HEK293 (cell line): ENCODE measurements around the gene INPP5D.

Experiments used
- CTCF ChIA-PET: fragments of 350-600 bp; formaldehyde crosslinking; extraction: SDS; loops from one replicate; lab custom pipeline; 2021; ENCODE audit warnings: antibody characterized with exemption; lab: Yijun Ruan, JAX
- POLR2A ChIA-PET: fragments of 300-600 bp; formaldehyde crosslinking; extraction: SDS; loops from one replicate; lab custom pipeline; 2020; ENCODE audit warnings: antibody characterized with exemption, inconsistent platforms; lab: Yijun Ruan, JAX
- H3K27ac ChIP-seq: fragments of 200-500 bp; sonication (Bioruptor generic); 2 replicates; pipeline ENCODE4 v1.5.1; 2014; ENCODE audit warnings: low read depth, low read length, control low read depth, inconsistent platforms; ENCODE audit errors: extremely low read depth
- H3K36me3 ChIP-seq, 2 experiments: fragments of 200-500 bp in 1 of 2; sonication (Bioruptor generic) in 1 of 2; 1 replicate in 1 of 2; 2 replicates in 1 of 2; pipeline ENCODE4 v1.5.1; 2014 to 2017; ENCODE audit warnings: inconsistent platforms in 2 of 2, low read length in 2 of 2; ENCODE audit not compliant: control insufficient read depth in 2 of 2, insufficient read depth in 1 of 2
- H3K4me1 ChIP-seq: fragments of 200-500 bp; sonication (Bioruptor generic); 2 replicates; pipeline ENCODE4 v1.5.1; 2014; ENCODE audit warnings: mild to moderate bottlenecking, low read length, inconsistent platforms; ENCODE audit not compliant: control insufficient read depth, insufficient read depth
- H3K4me3 ChIP-seq: 2 replicates; pipeline ENCODE4 v1.5.1; 2011; ENCODE audit warnings: low read depth, mild to moderate bottlenecking, control low read depth, low read length, moderate library complexity
- H3K9me3 ChIP-seq: fragments of 200-500 bp; sonication (Bioruptor generic); 2 replicates; pipeline ENCODE4 v1.5.1; 2014; ENCODE audit warnings: low read depth, low read length, inconsistent platforms; ENCODE audit not compliant: control insufficient read depth, insufficient read depth
- GLIS2 ChIP-seq: fragments of 450-650 bp; formaldehyde crosslinking; IDR thresholded peaks from 2 replicates; pipeline ENCODE4 v1.5.1; 2016; ENCODE audit warnings: missing biosample characterization, missing genetic modification characterization
- IKZF3 ChIP-seq: fragments of 450-650 bp; IDR thresholded peaks from 2 replicates; pipeline ENCODE4 v1.5.0; 2018; ENCODE audit warnings: missing biosample characterization, mild to moderate bottlenecking, missing genetic modification characterization, moderate library complexity
- KLF17 ChIP-seq: fragments of 450-650 bp; formaldehyde crosslinking; IDR thresholded peaks from 2 replicates; pipeline ENCODE4 v1.5.1; 2016; ENCODE audit warnings: missing biosample characterization, missing genetic modification characterization
- TSHZ1 ChIP-seq: fragments of 450-650 bp; formaldehyde crosslinking; IDR thresholded peaks from 2 replicates; pipeline ENCODE4 v1.5.1; 2016; ENCODE audit warnings: missing biosample characterization, missing genetic modification characterization, borderline replicate concordance
- ZBTB44 ChIP-seq: fragments of 450-650 bp; IDR thresholded peaks from 2 replicates; pipeline ENCODE4 v1.5.1; 2018; ENCODE audit warnings: missing biosample characterization, mild to moderate bottlenecking, missing genetic modification characterization
- ZFHX2 ChIP-seq: fragments of 450-650 bp; formaldehyde crosslinking; conservative IDR thresholded peaks from 2 replicates; pipeline ENCODE4 v1.5.1; 2016; ENCODE audit warnings: missing biosample characterization, missing genetic modification characterization
- ZFP41 ChIP-seq: fragments of 450-650 bp; formaldehyde crosslinking; IDR thresholded peaks from 2 replicates; pipeline ENCODE4 v1.5.1; 2016; ENCODE audit warnings: missing biosample characterization, missing genetic modification characterization, borderline replicate concordance
- ZNF112 ChIP-seq: fragments of 450-650 bp; formaldehyde crosslinking; IDR thresholded peaks from 2 replicates; pipeline ENCODE4 v1.5.0; 2017; ENCODE audit warnings: missing biosample characterization, missing genetic modification characterization
- ZNF146 ChIP-seq: fragments of 450-650 bp; formaldehyde crosslinking; IDR thresholded peaks from 2 replicates; pipeline ENCODE4 v1.5.1; 2016; ENCODE audit warnings: missing biosample characterization, missing genetic modification characterization
- ZNF175 ChIP-seq: fragments of 450-650 bp; formaldehyde crosslinking; IDR thresholded peaks from 2 replicates; pipeline ENCODE4 v1.5.1; 2016; ENCODE audit warnings: missing biosample characterization, missing genetic modification characterization
- ZNF19 ChIP-seq: fragments of 450-650 bp; formaldehyde crosslinking; IDR thresholded peaks from 2 replicates; pipeline ENCODE4; 2016; ENCODE audit warnings: missing biosample characterization, missing genetic modification characterization, low read depth
- ZNF223 ChIP-seq: fragments of 450-650 bp; formaldehyde crosslinking; IDR thresholded peaks from 2 replicates; pipeline ENCODE4 v1.5.1; 2016; ENCODE audit warnings: missing biosample characterization, missing genetic modification characterization
- ZNF341 ChIP-seq: fragments of 450-650 bp; formaldehyde crosslinking; IDR thresholded peaks from 2 replicates; pipeline ENCODE4; 2016; ENCODE audit warnings: low read depth, missing biosample characterization, missing genetic modification characterization
- ZNF362 ChIP-seq: fragments of 450-650 bp; formaldehyde crosslinking; IDR thresholded peaks from 2 replicates; pipeline ENCODE4 v1.5.1; 2016; ENCODE audit warnings: missing biosample characterization, missing genetic modification characterization
- ZNF391 ChIP-seq: fragments of 450-650 bp; formaldehyde crosslinking; IDR thresholded peaks from 2 replicates; pipeline ENCODE4 v1.5.1; 2016; ENCODE audit warnings: low read depth, missing biosample characterization, missing genetic modification characterization, borderline replicate concordance
- ZNF530 ChIP-seq: fragments of 450-650 bp; formaldehyde crosslinking; IDR thresholded peaks from 2 replicates; pipeline ENCODE4 v1.5.1; 2016; ENCODE audit warnings: low read depth, missing biosample characterization, missing genetic modification characterization
- ZNF560 ChIP-seq: fragments of 450-650 bp; formaldehyde crosslinking; IDR thresholded peaks from 2 replicates; pipeline ENCODE4 v1.5.1; 2017; ENCODE audit warnings: missing biosample characterization, missing genetic modification characterization, borderline replicate concordance
- ZNF600 ChIP-seq: fragments of 450-650 bp; formaldehyde crosslinking; IDR thresholded peaks from 2 replicates; pipeline ENCODE4 v1.5.1; 2016; ENCODE audit warnings: missing biosample characterization, missing genetic modification characterization
- ZNF654 ChIP-seq: fragments of 450-650 bp; formaldehyde crosslinking; IDR thresholded peaks from 2 replicates; pipeline ENCODE4 v1.5.1; 2016; ENCODE audit warnings: low read depth, missing biosample characterization, missing genetic modification characterization
- ZNF776 ChIP-seq: fragments of 450-650 bp; formaldehyde crosslinking; IDR thresholded peaks from 2 replicates; pipeline ENCODE4 v1.5.0; 2017; ENCODE audit warnings: missing biosample characterization, missing genetic modification characterization, borderline replicate concordance
- ZNF830 ChIP-seq: fragments of 450-650 bp; IDR thresholded peaks from 2 replicates; pipeline ENCODE4 v1.5.0; 2018; ENCODE audit warnings: missing biosample characterization, missing genetic modification characterization, low read depth, mild to moderate bottlenecking, moderate library complexity

Gene INPP5D

GRCh38 chr2:233037078-233037477 is 23.1 kb upstream of the INPP5D start (continued):
- TF ChIP-seq ZNF362, result no peak
- TF ChIP-seq ZNF175, result no peak

GRCh38 chr2:233039212-233039845 is 20.8 kb upstream of the INPP5D start:
- H3K36me3 ChIP-seq, result no peaks in the 10 kb centered on the region
- no peaks in the 10 kb centered on the region for H3K4me1 ChIP-seq
- no peaks in the 10 kb centered on the region for H3K9me3 ChIP-seq
- H3K4me3 ChIP-seq, result no peak overlapping the region
- no peak overlapping the region for H3K27ac ChIP-seq
- no peak for TF ChIP-seq GLIS2 (tag by site-specific recombination)
- TF ChIP-seq ZBTB44 (tag by site-specific recombination), result no peak
- TF ChIP-seq ZNF600 (tag by site-specific recombination), result no peak
- no peak for TF ChIP-seq ZNF341 (tag by site-specific recombination)
- TF ChIP-seq KLF17 (tag by site-specific recombination), result no peak
- TF ChIP-seq IKZF3 (tag by site-specific recombination), result no peak
- TF ChIP-seq ZFHX2 (tag by site-specific recombination), result no peak
- TF ChIP-seq ZNF146 (tag by site-specific recombination), result no peak
- no peak for TF ChIP-seq TSHZ1
- TF ChIP-seq ZNF223 (tag by site-specific recombination), result no peak
- no peak for TF ChIP-seq ZNF112 (tag by site-specific recombination)
- TF ChIP-seq ZNF530 (tag by site-specific recombination), result no peak
- no peak for TF ChIP-seq ZNF654 (tag by site-specific recombination)
- TF ChIP-seq ZFP41 (tag by site-specific recombination), result no peak
- no peak for TF ChIP-seq ZNF830
- no peak for TF ChIP-seq ZNF391 (tag by site-specific recombination)
- no peak for TF ChIP-seq ZNF776
- no peak for TF ChIP-seq ZNF560 (tag by site-specific recombination)
- no peak for TF ChIP-seq ZNF19 (tag by site-specific recombination)
- ChIA-PET POLR2A (no interaction called here), CTCF (interaction anchor here (0.6 to 2.2 kb wide), 3 partner anchors 10 to 15 kb away, joined by 3 to 10 read pairs (median 3); no protein-coding TSS in a partner anchor)
